Measurements from ENCODE around the gene THBS4. TPM values are rescaled to one million over a fixed set of nuclear protein-coding genes. Genes with fewer than 3 reads are reported as not detected.

The THBS4 gene
- total RNA-seq, 1 donor from 2014 or later, result 51.4 TPM

GRCh38 chr5:80094236-80094738 lies 59.1 kb downstream of the THBS4 start:
- H3K9me3 ChIP-seq (replicated peaks), result no peaks in the 10 kb centered on the region
- no peaks in the 10 kb centered on the region for H3K27me3 ChIP-seq (ENCODE audit: low read depth)
- no peak overlapping the region for H3K4me3 ChIP-seq
- H3K4me1 ChIP-seq, result peaks cover 9% of the 10 kb centered on the region
- no peaks in the 10 kb centered on the region for H3K36me3 ChIP-seq
- DNase-seq, result no peak
- intact Hi-C loops (cut with micrococcal nuclease), result no loop called here
- TF ChIP-seq CTCF (IDR thresholded peaks at IDR 0.05; ENCODE audit: borderline replicate concordance), result no peak
- no peak overlapping the region for H3K27ac ChIP-seq (replicated peaks)

- no peak overlapping the region for H3K27ac ChIP-seq (replicated peaks)
- no peak for DNase-seq
- no peak for TF ChIP-seq CTCF (IDR thresholded peaks at IDR 0.05; ENCODE audit: borderline replicate concordance)
- no peaks in the 10 kb centered on the region for H3K36me3 ChIP-seq
- no peaks in the 10 kb centered on the region for H3K27me3 ChIP-seq (ENCODE audit: low read depth)
- intact Hi-C loops (cut with micrococcal nuclease), result no loop called here
- no peak overlapping the region for H3K4me3 ChIP-seq
- H3K4me1 ChIP-seq, result peaks cover 9% of the 10 kb centered on the region
- no peaks in the 10 kb centered on the region for H3K9me3 ChIP-seq (replicated peaks)
These were observed 62.3 kb downstream of the THBS4 start for GRCh38 chr5:80097451-80097850.

- Histone ChIP-seq H3K36me3 (no peaks in the 10 kb centered on the region), H3K9me3 (replicated peaks) (no peaks in the 10 kb centered on the region), H3K4me1 (peaks cover 12% of the 10 kb centered on the region), H3K27me3 (ENCODE audit: low read depth) (no peaks in the 10 kb centered on the region), H3K27ac (replicated peaks) (no peak overlapping the region), H3K4me3 (no peak overlapping the region)
- intact Hi-C loops (cut with micrococcal nuclease), result no loop called here
- no peak for TF ChIP-seq CTCF (IDR thresholded peaks at IDR 0.05; ENCODE audit: borderline replicate concordance)
- no peak for DNase-seq
These were observed 66.8 kb downstream of the THBS4 start for GRCh38 chr5:80101993-80102392.

GRCh38 chr5:80103371-80103770 lies 68.2 kb downstream of the THBS4 start:
- H3K36me3 ChIP-seq, result no peaks in the 10 kb centered on the region
- H3K4me1 ChIP-seq, result peaks cover 12% of the 10 kb centered on the region
- H3K27ac ChIP-seq (replicated peaks), result no peak overlapping the region
- H3K9me3 ChIP-seq (replicated peaks), result no peaks in the 10 kb centered on the region
- no peaks in the 10 kb centered on the region for H3K27me3 ChIP-seq (ENCODE audit: low read depth)
- DNase-seq, result no peak
- TF ChIP-seq CTCF (IDR thresholded peaks at IDR 0.05; ENCODE audit: borderline replicate concordance), result no peak
- no peak overlapping the region for H3K4me3 ChIP-seq
- intact Hi-C loops (cut with micrococcal nuclease), result no loop called here

GRCh38 chr5:80105698-80106439 lies 70.7 kb downstream of the THBS4 start:
- H3K9me3 ChIP-seq (replicated peaks), result no peaks in the 10 kb centered on the region
- DNase-seq, result no peak
- no peaks in the 10 kb centered on the region for H3K27me3 ChIP-seq (ENCODE audit: low read depth)
- no peaks in the 10 kb centered on the region for H3K36me3 ChIP-seq
- no peak overlapping the region for H3K4me3 ChIP-seq
- no peak overlapping the region for H3K27ac ChIP-seq (replicated peaks)
- intact Hi-C loops (cut with micrococcal nuclease), result no loop called here
- peaks cover 30% of the 10 kb centered on the region for H3K4me1 ChIP-seq
- TF ChIP-seq CTCF (IDR thresholded peaks at IDR 0.05; ENCODE audit: borderline replicate concordance), result no peak

All from left ventricle myocardium inferior (tissue), 1 donor.